SK-N-DZ (cell line): ENCODE data around the gene NEURL1B.
"Not testable (repeated sequence)": the region's sequence is repeated elsewhere in the genome, so short reads cannot be mapped to it uniquely, and the experiment has no call there.

ENCODE experiments used
- DNase-seq: peaks from one replicate; pipeline ENCODE4 v3.0.0-alpha.2; 2015; ENCODE audit warnings: low spot score

Gene NEURL1B

GRCh38 chr5:172657524-172658233 lies 16.6 kb downstream of the NEURL1B start:
- not testable (repeated sequence) for DNase-seq

GRCh38 chr5:172658391-172658790 lies 17.3 kb downstream of the NEURL1B start:
- DNase-seq: no peak

- DNase-seq: no peak
Measured at GRCh38 chr5:172658961-172659501, 18.0 kb downstream of the NEURL1B start.

- no peak for DNase-seq
Measured at GRCh38 chr5:172659570-172659908, 18.5 kb downstream of the NEURL1B start.

GRCh38 chr5:172659909-172660628 lies 19.0 kb downstream of the NEURL1B start:
- DNase-seq: peak; percentile 78

- DNase-seq: no peak
Measured at GRCh38 chr5:172660974-172661373, 19.9 kb downstream of the NEURL1B start.

GRCh38 chr5:172661526-172661925 lies 20.5 kb downstream of the NEURL1B start:
- no peak for DNase-seq

- DNase-seq: no peak
Measured at GRCh38 chr5:172662596-172662995, 21.5 kb downstream of the NEURL1B start.

- no peak for DNase-seq
Measured at GRCh38 chr5:172664018-172664417, 23.0 kb downstream of the NEURL1B start.

- peak; percentile 71 for DNase-seq
Measured at GRCh38 chr5:172664681-172665541, 23.8 kb downstream of the NEURL1B start.

GRCh38 chr5:172666251-172666650 lies 25.2 kb downstream of the NEURL1B start:
- DNase-seq: no peak

- no peak for DNase-seq
Measured at GRCh38 chr5:172667786-172668593, 26.9 kb downstream of the NEURL1B start.

GRCh38 chr5:172668594-172669071 lies 27.6 kb downstream of the NEURL1B start:
- DNase-seq: no peak

- no peak for DNase-seq
Measured at GRCh38 chr5:172669386-172670004, 28.4 kb downstream of the NEURL1B start.

GRCh38 chr5:172670005-172670402 lies 28.9 kb downstream of the NEURL1B start:
- DNase-seq: no peak

- DNase-seq: no peak
Measured at GRCh38 chr5:172670444-172670843, 29.4 kb downstream of the NEURL1B start.

GRCh38 chr5:172671091-172671490 lies 30.0 kb downstream of the NEURL1B start:
- DNase-seq: no peak

GRCh38 chr5:172672681-172673080 lies 31.6 kb downstream of the NEURL1B start:
- DNase-seq: no peak

- DNase-seq: no peak
Measured at GRCh38 chr5:172674155-172674554, 33.1 kb downstream of the NEURL1B start.

GRCh38 chr5:172676914-172677475 lies 35.9 kb downstream of the NEURL1B start:
- DNase-seq: no peak
